Spleen (tissue), 7 donors: ENCODE measurements around the gene CSNK2A2.

ENCODE experiments used
- CTCF ChIP-seq, 11 experiments: fragments of 200-600 bp in 7 of 11; fragments of 450-650 bp in 4 of 11; sonication (generic) in 4 of 11; IDR thresholded peaks in 8 of 11; conservative IDR thresholded peaks in 3 of 11; 1 replicate in 7 of 11; 2 replicates in 4 of 11; pipeline versions ENCODE4 v1.4.0 to v1.8.0; 2016 to 2021; ENCODE audit warnings: antibody characterized with exemption in 11 of 11, inconsistent platforms in 4 of 11, mild to moderate bottlenecking in 1 of 11
- POLR2A ChIP-seq, 3 donors: fragments of 450-650 bp; IDR thresholded peaks; one replicate each; pipeline ENCODE4 v1.5.1; 2017; ENCODE audit warnings: antibody characterized with exemption in 3 of 3, mild to moderate bottlenecking in 1 of 3
- POLR2AphosphoS5 ChIP-seq, 3 donors: sonication (generic); formaldehyde crosslinking; IDR thresholded peaks; one replicate each; pipeline ENCODE4 v1.5.1; 2017; ENCODE audit warnings: antibody characterized with exemption in 3 of 3
- donor health status: DM: no; HTN: no; CAD: no; lungs with moderate emphysema.
- donor health status: DM: no; HTN: no; CAD: no.
- donor health status: DM: no; HTN: no; CAD: no.

- TF ChIP-seq POLR2A (IDR thresholded peaks at IDR 0.05) (no peak), CTCF (IDR thresholded peaks at IDR 0.05 in 8 of 11, conservative IDR thresholded peaks at IDR 0.05 in 3 of 11) (no peak), POLR2AphosphoS5 (IDR thresholded peaks at IDR 0.05) (no peak)
Measured at GRCh38 chr16:58222532-58223316, 24.8 kb upstream of the CSNK2A2 start.
